ENCODE measurements around the gene PHF21B.

Gene PHF21B

GRCh38 chr22:44889255-44889878 is 120.4 kb downstream of the PHF21B start:
- no peak for DNase-seq

- no peak for DNase-seq
These were observed 121.1 kb downstream of the PHF21B start for GRCh38 chr22:44888491-44889254.

GRCh38 chr22:44887941-44888366 is 121.9 kb downstream of the PHF21B start:
- DNase-seq: no peak

GRCh38 chr22:44885806-44886360 is 123.9 kb downstream of the PHF21B start:
- DNase-seq: no peak

GRCh38 chr22:44884968-44885805 is 124.6 kb downstream of the PHF21B start:
- no peak for DNase-seq

GRCh38 chr22:44884562-44884961 is 125.2 kb downstream of the PHF21B start:
- no peak for DNase-seq

- DNase-seq: no peak
These were observed 126.8 kb downstream of the PHF21B start for GRCh38 chr22:44883011-44883421.

- no peak for DNase-seq
These were observed 127.4 kb downstream of the PHF21B start for GRCh38 chr22:44882226-44882905.

GRCh38 chr22:44881624-44882023 is 128.2 kb downstream of the PHF21B start:
- DNase-seq: no peak

- DNase-seq: no peak
These were observed 129.1 kb downstream of the PHF21B start for GRCh38 chr22:44880610-44881290.

- no peak for DNase-seq
These were observed 130.5 kb downstream of the PHF21B start for GRCh38 chr22:44879301-44879680.

- DNase-seq: no peak
These were observed 131.1 kb downstream of the PHF21B start for GRCh38 chr22:44878483-44879300.

GRCh38 chr22:44876921-44877320 is 132.9 kb downstream of the PHF21B start:
- no peak for DNase-seq

GRCh38 chr22:44871782-44872181 is 138.0 kb downstream of the PHF21B start:
- DNase-seq: no peak

- no peak for DNase-seq
These were observed 139.8 kb downstream of the PHF21B start for GRCh38 chr22:44870021-44870420.

GRCh38 chr22:44869196-44869595 is 140.6 kb downstream of the PHF21B start:
- DNase-seq: no peak

GRCh38 chr22:44865193-44866057 is 144.4 kb downstream of the PHF21B start:
- no peak for DNase-seq

GRCh38 chr22:44862981-44863860 is 146.6 kb downstream of the PHF21B start:
- no peak for DNase-seq

GRCh38 chr22:44862281-44862680 is 147.5 kb downstream of the PHF21B start:
- no peak for DNase-seq
